ENCODE measurements around the gene CRELD1. TPM values are rescaled to one million over a fixed set of nuclear protein-coding genes. Genes with fewer than 3 reads are reported as not detected.

The CRELD1 gene
- total and polyA plus RNA-seq, 2 of the 13 experiments (the other 11 are each of a cell fraction or from before 2014, with no cell fraction given) = 27.1 to 61.9 TPM

DNA sequence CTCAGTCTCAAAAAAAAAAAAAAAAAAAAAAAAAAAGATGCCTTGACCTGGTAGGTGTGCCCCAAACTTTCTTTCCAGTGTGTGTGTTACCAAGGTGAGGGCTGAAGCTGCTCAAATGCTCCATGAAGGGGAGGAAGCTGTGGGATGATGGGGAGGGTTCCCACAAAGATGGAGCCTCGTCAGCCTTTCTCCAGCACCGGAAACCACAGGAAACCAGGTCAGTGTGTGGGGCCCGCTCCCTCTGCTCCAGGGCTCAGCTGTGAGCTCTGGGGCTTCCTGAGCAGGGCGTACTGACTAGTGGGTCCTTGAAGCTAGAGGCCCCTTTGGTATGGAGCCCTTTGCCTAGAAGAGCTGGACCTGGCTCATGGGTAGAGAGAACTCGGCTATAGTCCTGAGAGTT, 31.7 kb upstream of the CRELD1 start (continued):
- TF ChIP-seq LCORL (IDR thresholded peaks at IDR 0.05) (no peak), LCORL (CRISPR knock-in tag; IDR thresholded peaks at IDR 0.05) (no peak), PHF5A (CRISPR knock-in tag; IDR thresholded peaks at IDR 0.05; ENCODE audit: low read depth, unreplicated experiment) (no peak), SP140L (CRISPR knock-in tag; IDR thresholded peaks at IDR 0.05; ENCODE audit: borderline replicate concordance) (no peak), KMT2A (CRISPR knock-in tag; IDR thresholded peaks at IDR 0.05) (0 out of 2 replicates have a peak, but pooled peaks have one; percentile 5), KAT2B (IDR thresholded peaks at IDR 0.05; ENCODE audit: borderline replicate concordance, low read depth, low read length) (no peak), YY1 (IDR thresholded peaks at IDR 0.05; ENCODE audit: insufficient read depth, insufficient replicate concordance, low read depth, low read length) (peak; percentile 73), POLR2G (IDR thresholded peaks at IDR 0.05; ENCODE audit: low read depth, low read length) (no peak), ZNF780A (CRISPR knock-in tag; IDR thresholded peaks at IDR 0.05) (no peak), ZNF124 (CRISPR knock-in tag; IDR thresholded peaks at IDR 0.05) (no peak), ZNF33B (CRISPR knock-in tag; IDR thresholded peaks at IDR 0.05) (no peak), RXRA (CRISPR knock-in tag; IDR thresholded peaks at IDR 0.05) (no peak), ZNF724P (CRISPR knock-in tag; IDR thresholded peaks at IDR 0.05; ENCODE audit: borderline replicate concordance) (no peak), SRSF1 (optimal IDR thresholded peaks at IDR 0.05; ENCODE audit: low read depth, low read length) (no peak), ZNF598 (CRISPR knock-in tag; IDR thresholded peaks at IDR 0.05; ENCODE audit: borderline replicate concordance) (0 out of 2 replicates have a peak, but pooled peaks have one; percentile 5), ZNF441 (CRISPR knock-in tag; IDR thresholded peaks at IDR 0.05; ENCODE audit: borderline replicate concordance) (0 out of 2 replicates have a peak, but pooled peaks have one; percentile 26), GABPA (IDR thresholded peaks at IDR 0.05; ENCODE audit: low read depth, low read length) (no peak), GABPA (CRISPR knock-in tag; IDR thresholded peaks at IDR 0.05; ENCODE audit: low read depth) (peak; percentile 68), ATAD3A (CRISPR knock-in tag; IDR thresholded peaks at IDR 0.05) (no peak), MIER2 (CRISPR knock-in tag; IDR thresholded peaks at IDR 0.05) (no peak), SAFB2 (CRISPR knock-in tag; IDR thresholded peaks at IDR 0.05; ENCODE audit: borderline replicate concordance, low read depth) (0 out of 2 replicates have a peak, but pooled peaks have one; percentile 47), MED1 (CRISPR knock-in tag; IDR thresholded peaks at IDR 0.05) (peak; percentile 48), AKAP8 (CRISPR knock-in tag; IDR thresholded peaks at IDR 0.05) (no peak)
- TF ChIP-seq, protein P1, sequence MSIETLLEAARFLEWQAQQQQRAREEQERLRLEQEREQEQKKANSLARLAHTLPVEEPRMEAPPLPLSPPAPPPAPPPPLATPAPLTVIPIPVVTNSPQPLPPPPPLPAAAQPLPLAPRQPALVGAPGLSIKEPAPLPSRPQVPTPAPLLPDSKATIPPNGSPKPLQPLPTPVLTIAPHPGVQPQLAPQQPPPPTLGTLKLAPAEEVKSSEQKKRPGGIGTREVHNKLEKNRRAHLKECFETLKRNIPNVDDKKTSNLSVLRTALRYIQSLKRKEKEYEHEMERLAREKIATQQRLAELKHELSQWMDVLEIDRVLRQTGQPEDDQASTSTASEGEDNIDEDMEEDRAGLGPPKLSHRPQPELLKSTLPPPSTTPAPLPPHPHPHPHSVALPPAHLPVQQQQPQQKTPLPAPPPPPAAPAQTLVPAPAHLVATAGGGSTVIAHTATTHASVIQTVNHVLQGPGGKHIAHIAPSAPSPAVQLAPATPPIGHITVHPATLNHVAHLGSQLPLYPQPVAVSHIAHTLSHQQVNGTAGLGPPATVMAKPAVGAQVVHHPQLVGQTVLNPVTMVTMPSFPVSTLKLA (IDR thresholded peaks at IDR 0.05) = no peak
- TF ChIP-seq, protein P2, sequence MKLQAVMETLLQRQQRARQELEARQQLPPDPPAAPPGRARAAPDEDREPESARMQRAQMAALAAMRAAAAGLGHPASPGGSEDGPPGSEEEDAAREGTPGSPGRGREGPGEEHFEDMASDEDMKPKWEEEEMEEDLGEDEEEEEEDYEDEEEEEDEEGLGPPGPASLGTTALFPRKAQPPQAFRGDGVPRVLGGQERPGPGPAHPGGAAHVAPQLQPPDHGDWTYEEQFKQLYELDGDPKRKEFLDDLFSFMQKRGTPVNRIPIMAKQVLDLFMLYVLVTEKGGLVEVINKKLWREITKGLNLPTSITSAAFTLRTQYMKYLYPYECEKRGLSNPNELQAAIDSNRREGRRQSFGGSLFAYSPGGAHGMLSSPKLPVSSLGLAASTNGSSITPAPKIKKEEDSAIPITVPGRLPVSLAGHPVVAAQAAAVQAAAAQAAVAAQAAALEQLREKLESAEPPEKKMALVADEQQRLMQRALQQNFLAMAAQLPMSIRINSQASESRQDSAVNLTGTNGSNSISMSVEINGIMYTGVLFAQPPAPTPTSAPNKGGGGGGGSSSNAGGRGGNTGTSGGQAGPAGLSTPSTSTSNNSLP (IDR thresholded peaks at IDR 0.05; ENCODE audit: low read depth, low read length) = no peak
- TF ChIP-seq, protein P3, sequence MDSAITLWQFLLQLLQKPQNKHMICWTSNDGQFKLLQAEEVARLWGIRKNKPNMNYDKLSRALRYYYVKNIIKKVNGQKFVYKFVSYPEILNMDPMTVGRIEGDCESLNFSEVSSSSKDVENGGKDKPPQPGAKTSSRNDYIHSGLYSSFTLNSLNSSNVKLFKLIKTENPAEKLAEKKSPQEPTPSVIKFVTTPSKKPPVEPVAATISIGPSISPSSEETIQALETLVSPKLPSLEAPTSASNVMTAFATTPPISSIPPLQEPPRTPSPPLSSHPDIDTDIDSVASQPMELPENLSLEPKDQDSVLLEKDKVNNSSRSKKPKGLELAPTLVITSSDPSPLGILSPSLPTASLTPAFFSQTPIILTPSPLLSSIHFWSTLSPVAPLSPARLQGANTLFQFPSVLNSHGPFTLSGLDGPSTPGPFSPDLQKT (CRISPR knock-in tag; IDR thresholded peaks at IDR 0.05; ENCODE audit: borderline replicate concordance) = no peak
- TF ChIP-seq, protein P4, sequence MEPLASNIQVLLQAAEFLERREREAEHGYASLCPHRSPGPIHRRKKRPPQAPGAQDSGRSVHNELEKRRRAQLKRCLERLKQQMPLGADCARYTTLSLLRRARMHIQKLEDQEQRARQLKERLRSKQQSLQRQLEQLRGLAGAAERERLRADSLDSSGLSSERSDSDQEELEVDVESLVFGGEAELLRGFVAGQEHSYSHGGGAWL (CRISPR knock-in tag; IDR thresholded peaks at IDR 0.05) = no peak
- TF ChIP-seq, protein P5, sequence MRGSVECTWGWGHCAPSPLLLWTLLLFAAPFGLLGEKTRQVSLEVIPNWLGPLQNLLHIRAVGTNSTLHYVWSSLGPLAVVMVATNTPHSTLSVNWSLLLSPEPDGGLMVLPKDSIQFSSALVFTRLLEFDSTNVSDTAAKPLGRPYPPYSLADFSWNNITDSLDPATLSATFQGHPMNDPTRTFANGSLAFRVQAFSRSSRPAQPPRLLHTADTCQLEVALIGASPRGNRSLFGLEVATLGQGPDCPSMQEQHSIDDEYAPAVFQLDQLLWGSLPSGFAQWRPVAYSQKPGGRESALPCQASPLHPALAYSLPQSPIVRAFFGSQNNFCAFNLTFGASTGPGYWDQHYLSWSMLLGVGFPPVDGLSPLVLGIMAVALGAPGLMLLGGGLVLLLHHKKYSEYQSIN (CRISPR knock-in tag; IDR thresholded peaks at IDR 0.05; ENCODE audit: borderline replicate concordance) = no peak
